Measurements from ENCODE around the gene MLX. TPM values are rescaled to one million over a fixed set of nuclear protein-coding genes. Genes with fewer than 3 reads are reported as not detected.

The MLX gene
- total and polyA plus RNA-seq, 2 of the 8 experiments (the other 6 are each of a cell fraction or from before 2014, with no cell fraction given) = 27.0 to 27.5 TPM

DNA sequence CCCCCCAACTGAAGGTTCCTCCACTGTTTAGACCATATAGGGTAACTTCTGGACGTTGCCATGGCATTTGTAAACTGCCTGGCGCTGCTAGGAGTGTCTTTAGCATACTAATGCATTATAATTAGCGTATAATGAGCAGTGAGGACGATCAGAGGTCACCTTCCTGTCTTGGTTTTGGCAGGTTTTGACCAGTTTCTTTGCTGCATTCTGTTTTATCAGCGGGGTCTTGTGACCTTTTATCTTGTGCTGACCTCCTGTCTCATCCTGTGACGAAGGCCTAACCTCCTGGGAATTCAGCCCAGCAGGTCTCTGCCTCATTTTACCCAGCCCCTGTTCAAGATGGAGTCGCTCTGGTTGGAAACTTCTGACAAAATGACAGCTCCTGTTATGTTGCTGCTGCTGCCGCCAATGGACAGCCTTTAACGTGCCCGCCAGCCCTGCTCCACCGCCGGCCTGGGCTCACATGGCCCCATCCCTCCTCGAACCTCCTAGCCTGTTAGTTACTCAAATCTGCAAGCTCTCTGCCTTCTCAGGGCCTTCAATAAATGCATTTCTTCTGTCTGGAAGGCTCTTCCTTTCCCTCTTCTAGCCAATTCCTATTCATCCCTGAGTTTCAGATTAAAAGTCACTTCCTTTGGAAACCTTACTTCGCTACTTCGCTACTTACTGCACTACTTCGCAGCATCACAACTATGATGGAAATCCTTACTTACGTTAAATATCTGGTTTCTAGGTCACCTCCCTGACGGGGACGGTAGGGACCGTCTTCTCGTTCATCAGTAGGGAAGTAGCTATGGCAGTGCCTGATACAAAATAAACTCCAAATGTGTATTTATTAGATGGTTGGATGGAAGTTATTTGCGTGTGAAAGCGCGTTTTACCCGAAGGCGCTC lies 31.5 kb upstream of the MLX start (continued):
- TF ChIP-seq, protein P1, sequence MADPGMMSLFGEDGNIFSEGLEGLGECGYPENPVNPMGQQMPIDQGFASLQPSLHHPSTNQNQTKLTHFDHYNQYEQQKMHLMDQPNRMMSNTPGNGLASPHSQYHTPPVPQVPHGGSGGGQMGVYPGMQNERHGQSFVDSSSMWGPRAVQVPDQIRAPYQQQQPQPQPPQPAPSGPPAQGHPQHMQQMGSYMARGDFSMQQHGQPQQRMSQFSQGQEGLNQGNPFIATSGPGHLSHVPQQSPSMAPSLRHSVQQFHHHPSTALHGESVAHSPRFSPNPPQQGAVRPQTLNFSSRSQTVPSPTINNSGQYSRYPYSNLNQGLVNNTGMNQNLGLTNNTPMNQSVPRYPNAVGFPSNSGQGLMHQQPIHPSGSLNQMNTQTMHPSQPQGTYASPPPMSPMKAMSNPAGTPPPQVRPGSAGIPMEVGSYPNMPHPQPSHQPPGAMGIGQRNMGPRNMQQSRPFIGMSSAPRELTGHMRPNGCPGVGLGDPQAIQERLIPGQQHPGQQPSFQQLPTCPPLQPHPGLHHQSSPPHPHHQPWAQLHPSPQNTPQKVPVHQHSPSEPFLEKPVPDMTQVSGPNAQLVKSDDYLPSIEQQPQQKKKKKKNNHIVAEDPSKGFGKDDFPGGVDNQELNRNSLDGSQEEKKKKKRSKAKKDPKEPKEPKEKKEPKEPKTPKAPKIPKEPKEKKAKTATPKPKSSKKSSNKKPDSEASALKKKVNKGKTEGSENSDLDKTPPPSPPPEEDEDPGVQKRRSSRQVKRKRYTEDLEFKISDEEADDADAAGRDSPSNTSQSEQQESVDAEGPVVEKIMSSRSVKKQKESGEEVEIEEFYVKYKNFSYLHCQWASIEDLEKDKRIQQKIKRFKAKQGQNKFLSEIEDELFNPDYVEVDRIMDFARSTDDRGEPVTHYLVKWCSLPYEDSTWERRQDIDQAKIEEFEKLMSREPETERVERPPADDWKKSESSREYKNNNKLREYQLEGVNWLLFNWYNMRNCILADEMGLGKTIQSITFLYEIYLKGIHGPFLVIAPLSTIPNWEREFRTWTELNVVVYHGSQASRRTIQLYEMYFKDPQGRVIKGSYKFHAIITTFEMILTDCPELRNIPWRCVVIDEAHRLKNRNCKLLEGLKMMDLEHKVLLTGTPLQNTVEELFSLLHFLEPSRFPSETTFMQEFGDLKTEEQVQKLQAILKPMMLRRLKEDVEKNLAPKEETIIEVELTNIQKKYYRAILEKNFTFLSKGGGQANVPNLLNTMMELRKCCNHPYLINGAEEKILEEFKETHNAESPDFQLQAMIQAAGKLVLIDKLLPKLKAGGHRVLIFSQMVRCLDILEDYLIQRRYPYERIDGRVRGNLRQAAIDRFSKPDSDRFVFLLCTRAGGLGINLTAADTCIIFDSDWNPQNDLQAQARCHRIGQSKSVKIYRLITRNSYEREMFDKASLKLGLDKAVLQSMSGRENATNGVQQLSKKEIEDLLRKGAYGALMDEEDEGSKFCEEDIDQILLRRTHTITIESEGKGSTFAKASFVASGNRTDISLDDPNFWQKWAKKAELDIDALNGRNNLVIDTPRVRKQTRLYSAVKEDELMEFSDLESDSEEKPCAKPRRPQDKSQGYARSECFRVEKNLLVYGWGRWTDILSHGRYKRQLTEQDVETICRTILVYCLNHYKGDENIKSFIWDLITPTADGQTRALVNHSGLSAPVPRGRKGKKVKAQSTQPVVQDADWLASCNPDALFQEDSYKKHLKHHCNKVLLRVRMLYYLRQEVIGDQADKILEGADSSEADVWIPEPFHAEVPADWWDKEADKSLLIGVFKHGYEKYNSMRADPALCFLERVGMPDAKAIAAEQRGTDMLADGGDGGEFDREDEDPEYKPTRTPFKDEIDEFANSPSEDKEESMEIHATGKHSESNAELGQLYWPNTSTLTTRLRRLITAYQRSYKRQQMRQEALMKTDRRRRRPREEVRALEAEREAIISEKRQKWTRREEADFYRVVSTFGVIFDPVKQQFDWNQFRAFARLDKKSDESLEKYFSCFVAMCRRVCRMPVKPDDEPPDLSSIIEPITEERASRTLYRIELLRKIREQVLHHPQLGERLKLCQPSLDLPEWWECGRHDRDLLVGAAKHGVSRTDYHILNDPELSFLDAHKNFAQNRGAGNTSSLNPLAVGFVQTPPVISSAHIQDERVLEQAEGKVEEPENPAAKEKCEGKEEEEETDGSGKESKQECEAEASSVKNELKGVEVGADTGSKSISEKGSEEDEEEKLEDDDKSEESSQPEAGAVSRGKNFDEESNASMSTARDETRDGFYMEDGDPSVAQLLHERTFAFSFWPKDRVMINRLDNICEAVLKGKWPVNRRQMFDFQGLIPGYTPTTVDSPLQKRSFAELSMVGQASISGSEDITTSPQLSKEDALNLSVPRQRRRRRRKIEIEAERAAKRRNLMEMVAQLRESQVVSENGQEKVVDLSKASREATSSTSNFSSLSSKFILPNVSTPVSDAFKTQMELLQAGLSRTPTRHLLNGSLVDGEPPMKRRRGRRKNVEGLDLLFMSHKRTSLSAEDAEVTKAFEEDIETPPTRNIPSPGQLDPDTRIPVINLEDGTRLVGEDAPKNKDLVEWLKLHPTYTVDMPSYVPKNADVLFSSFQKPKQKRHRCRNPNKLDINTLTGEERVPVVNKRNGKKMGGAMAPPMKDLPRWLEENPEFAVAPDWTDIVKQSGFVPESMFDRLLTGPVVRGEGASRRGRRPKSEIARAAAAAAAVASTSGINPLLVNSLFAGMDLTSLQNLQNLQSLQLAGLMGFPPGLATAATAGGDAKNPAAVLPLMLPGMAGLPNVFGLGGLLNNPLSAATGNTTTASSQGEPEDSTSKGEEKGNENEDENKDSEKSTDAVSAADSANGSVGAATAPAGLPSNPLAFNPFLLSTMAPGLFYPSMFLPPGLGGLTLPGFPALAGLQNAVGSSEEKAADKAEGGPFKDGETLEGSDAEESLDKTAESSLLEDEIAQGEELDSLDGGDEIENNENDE (IDR thresholded peaks at IDR 0.05; ENCODE audit: insufficient replicate concordance, low read length) = no peak
- TF ChIP-seq TAF1 (IDR thresholded peaks at IDR 0.05; ENCODE audit: low read depth, low read length) (no peak), ZNF274 (IDR thresholded peaks at IDR 0.05; ENCODE audit: borderline replicate concordance, extremely low read depth, low read length) (no peak), SIN3A (conservative IDR thresholded peaks at IDR 0.05 in 1 of 2, IDR thresholded peaks at IDR 0.05 in 1 of 2; ENCODE audit: low read depth in 1 of 2, low read length in 2 of 2) (no peak), SIX5 (IDR thresholded peaks at IDR 0.05; ENCODE audit: low read depth, low read length) (no peak), TEAD4 (IDR thresholded peaks at IDR 0.05; ENCODE audit: low read depth, low read length) (no peak), RAD21 (IDR thresholded peaks at IDR 0.05 in 1 of 2, conservative IDR thresholded peaks at IDR 0.05 in 1 of 2; ENCODE audit: low read depth in 2 of 2, low read length in 2 of 2) (no peak), SP2 (IDR thresholded peaks at IDR 0.05; ENCODE audit: low read length) (no peak), KDM1A (IDR thresholded peaks at IDR 0.05; ENCODE audit: borderline replicate concordance, low read length) (no peak)
